HG02870 (cell line): ENCODE measurements around the gene OR56A3.
"Not testable (repeated sequence)": the region's sequence is repeated elsewhere in the genome, so short reads cannot be mapped to it uniquely, and the experiment has no call there.

Experiments
- ATAC-seq: cut with Tn5 transposase; IDR thresholded peaks from one replicate; pipeline ENCODE4 v1.9.1; 2021; ENCODE audit warnings: mild to moderate bottlenecking, moderate library complexity; ENCODE audit not compliant: unreplicated experiment

The OR56A3 gene, protein sequence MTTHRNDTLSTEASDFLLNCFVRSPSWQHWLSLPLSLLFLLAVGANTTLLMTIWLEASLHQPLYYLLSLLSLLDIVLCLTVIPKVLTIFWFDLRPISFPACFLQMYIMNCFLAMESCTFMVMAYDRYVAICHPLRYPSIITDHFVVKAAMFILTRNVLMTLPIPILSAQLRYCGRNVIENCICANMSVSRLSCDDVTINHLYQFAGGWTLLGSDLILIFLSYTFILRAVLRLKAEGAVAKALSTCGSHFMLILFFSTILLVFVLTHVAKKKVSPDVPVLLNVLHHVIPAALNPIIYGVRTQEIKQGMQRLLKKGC

DNA sequence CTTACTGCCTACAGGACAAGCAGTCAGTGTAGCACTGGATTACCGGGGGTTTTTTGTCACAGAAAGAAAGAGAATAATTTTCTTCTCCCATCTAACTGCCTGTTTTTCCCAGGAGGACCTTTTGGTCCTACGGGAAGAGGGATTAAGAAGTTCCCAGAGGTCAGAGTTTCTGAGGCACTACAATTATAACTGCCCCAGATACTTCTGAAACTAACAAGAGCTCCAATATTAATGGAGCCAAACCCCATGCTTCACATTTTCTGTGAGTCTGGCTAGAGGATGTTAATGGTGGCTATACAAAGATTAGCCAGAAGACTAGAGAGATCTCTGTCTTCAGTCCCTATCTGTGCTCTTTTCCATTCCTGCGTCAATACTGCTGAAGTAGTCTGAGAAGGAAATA lies at the start of gene OR56A3:
Gene OR56A3 (plus strand): TSS at position 301 of the 400 bp plus-strand sequence. CDS start 5,096 bp downstream, outside the sequence.
- no peak for ATAC-seq

DNA sequence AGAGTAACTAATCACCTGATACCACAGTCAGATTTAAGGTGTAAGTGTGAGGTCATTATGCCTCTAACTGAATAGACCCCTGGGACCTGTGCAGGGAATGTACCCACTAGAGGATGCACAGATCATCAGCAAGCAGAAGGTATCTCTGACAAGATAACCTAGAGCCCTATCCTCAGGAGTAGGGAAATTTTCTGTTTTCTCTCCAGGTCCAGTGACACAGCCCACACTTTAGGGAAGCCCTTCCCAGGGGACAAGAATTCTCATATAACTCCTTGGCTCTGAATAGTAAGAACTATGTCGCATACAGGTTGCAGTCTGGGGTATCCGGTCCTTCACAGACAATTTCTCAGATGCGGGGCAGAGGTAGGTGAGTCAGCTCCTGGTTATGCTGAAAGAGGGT lies 49.1 kb upstream of the OR56A3 start, which contains the start of gene OR52E5:
Gene OR52E5 (plus strand): TSS at position 301 of the 400 bp plus-strand sequence. CDS start 7,569 bp downstream, outside the sequence.
- ATAC-seq: no peak

DNA sequence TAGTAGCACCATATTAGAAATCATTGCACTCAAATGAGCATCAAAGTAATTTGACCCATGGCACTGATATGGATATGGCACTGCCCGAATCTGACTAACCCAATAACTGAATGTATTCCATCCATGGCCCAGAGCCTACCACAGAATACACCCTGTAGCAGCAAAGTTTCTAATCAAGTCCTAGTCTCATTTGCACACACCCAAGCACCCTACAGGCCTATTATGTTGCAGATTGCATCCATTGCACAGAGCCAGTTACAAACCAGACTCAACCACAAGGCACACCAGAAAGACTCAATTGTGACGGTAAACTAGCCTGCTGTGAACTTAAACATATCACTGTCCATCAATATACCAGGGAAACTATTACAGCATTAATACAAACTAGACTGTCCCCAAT lies 42.5 kb upstream of the OR56A3 start:
- ATAC-seq: no peak

DNA sequence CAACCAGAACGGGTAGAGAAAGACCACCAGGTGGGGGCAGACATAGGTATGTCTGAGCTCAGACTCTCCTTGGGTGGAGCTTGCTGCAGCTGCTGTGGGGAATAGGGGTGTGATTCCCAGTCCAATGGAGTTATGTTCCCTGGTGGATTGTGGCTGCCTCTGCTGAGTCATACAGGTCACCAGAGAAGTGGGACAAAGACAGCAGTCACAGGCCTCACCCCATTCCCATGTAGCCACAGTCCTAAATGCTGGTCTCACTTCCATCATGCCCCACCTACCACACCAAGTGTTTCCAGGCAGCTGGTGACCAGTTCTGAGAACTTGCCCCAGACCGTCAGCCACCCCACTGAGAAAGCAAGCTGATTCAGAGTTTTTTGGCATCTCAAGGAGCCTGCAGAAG lies 31.5 kb upstream of the OR56A3 start:
- ATAC-seq: no peak

DNA sequence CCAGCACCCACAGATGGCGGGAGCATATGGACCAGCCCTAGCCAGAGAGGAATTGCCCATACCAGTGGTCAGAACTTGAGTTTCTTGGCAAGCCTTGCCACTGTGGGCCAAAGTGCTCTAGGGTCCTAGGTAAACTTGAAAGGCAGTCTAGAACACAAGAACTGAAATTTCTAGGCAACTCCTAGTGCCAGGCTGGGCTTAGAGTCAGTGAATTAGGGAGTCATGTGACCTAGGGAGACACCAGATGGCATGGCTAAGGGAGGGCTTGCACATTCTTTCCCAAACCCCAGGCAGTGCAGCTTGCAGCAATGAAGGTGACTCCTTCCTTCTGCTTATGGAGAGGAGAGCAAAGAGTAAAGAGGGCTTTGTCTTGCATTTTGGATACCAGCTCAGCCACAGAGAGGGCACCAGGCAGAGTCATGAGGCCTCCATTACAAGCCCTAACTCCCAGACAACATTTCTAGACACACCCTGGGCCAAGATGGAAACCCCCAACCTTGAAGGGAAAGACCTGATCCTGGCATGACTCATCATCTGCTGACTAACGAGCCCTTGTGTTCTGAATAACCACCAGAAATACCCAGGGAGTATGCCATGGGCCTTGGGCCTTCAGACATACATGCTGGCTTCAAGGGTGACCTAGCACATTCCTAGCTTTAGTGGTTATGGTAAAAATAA lies 19.2 kb upstream of the OR56A3 start:
- peak; percentile 89 for ATAC-seq

DNA sequence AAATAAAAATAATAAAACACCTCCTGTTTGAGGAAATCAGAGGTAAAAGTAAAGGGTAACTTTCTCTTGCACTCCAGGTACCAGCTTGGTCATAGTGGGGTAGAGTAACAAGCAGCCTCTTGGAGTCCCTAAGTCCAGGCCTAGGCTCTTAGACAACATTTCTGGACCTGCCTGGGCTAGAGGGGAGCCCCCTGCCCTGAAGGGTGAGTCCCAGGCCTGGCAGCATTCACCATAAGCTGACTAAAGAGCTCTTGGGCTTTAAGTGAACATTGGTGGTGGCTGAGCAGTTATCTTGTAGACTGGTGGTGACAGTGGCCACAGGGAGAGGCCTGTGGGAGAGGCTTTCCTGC lies 18.6 kb upstream of the OR56A3 start:
- ATAC-seq: peak; percentile 41

DNA sequence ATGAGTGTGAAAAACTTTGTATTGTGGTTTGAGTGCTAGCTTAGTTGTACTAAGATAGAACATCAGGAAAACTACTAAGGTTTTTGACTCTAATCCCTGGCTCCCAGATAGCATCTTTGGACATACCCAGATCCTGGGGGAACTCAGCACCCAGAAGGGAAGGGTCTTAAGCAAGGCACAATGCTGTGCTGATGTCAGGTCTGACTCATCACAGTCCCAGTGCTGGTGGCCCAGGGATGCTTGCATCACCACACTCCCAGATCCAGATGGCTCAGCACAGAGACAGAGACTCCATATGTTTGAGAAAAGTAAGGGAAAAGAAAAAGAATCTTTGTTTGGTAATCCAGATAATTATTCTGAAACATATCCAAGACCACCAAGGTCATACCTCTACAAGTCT lies 18.3 kb upstream of the OR56A3 start:
- ATAC-seq: peak; percentile 12

DNA sequence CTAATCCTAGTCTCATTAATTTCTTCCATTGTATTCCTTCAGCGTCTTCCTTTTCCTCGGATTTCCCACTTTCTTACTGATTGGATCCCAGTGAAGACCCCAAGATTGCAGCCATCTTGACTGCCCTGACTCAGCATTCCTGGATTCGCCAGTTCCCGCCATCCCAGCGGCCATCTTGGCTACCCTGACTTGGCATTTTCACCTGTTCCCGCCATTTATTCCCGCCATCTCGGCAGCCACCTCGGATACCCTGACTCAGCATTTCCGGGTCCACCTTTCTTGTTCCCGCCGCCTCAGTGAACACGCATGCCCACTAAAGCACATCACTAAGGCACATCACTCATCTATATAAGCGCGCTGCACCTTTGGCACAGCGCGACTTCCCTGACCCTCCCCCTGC lies 13.8 kb upstream of the OR56A3 start:
- ATAC-seq: no peak

DNA sequence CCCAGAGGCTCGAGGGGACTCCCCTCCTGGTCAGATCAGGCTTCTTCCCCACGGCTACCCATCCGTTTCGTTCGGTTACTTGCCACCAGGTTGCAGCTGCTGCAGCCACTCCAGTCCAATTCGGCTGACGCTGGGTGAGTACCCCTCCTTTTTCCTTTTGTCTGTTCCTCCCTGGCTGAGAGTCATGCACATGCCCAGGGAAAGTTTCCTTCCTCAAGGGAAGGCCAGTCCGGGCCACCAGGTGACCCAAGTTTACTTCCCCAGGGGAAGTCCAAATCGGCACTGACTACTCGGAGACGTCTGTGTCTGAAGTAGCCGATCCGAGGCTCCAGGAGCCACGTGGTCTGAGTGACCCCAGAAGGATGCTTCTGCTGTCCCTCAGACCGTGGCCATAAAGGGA lies 13.2 kb upstream of the OR56A3 start:
- ATAC-seq: no peak

DNA sequence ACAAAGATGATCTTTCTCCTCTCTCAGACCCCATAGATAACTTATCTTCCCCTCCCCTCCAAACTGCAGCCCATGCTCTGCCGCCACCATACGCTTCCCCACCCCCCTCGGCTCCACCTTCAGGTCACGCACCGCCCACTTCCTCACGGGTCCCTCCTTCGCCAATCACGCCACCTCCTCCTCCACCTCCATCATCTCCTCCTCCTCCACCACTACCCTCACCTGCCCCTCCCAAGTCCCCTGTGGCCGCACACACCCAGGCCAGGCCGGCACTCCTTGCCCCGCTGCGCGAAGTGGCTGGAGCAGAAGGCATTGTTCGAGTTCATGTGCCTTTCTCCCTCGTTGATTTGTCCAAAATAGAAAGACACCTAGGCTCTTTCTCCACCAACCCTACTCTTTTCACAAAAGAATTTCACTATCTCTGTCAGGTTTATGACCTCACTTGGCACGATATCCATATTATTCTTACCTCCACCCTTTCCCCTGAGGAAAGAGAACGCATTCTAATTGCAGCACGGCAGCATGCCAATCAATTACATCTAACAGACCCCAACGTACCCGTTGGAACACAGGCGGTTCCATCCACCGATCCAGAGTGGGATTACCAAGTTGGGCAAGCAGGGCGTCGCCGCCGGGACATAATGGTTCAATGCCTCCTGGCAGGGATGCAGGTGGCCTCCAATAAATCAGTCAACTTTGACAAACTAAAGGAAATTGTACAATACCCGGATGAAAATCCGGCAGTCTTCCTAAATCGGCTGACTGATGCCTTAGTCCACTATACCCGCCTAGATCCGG lies 12.3 kb upstream of the OR56A3 start:
- ATAC-seq: no peak

DNA sequence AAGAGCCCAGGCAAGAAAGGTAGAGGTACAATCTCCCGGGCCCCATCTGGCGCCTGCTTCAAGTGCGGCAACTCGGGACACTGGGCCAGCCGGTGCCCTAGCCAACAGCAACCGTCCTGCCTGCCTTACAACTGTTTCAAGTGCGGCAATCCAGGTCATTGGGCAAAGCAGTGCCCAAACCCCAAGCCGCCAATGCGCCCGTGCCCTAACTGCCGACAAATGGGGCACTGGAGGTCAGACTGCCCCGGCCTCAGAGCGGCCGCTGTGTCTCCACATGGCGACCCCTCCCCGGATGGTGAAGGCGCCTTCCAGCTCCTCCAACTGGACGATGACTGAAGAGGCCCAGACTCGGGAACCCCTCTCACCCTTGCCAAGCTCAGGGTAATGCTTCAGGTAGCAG lies 11.4 kb upstream of the OR56A3 start:
- no peak for ATAC-seq

DNA sequence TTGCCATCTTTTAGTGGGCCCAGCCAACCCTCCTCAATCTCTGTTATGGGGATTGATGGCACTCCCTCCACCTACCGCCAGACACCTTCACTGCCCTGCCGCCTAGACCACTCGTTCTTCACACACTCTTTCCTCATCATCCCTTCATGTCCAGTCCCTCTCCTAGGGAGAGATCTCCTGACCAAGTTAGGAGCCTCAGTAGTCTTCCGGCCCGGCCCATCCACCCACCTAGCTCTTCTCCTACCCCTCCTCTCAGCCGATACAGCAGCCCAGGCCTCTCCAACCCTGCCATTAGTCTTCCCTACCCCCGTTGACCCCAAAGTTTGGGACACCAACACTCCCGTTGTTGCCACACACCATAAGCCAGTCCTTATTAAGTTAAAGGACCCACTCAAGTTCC lies 11.0 kb upstream of the OR56A3 start:
- ATAC-seq: no peak

DNA sequence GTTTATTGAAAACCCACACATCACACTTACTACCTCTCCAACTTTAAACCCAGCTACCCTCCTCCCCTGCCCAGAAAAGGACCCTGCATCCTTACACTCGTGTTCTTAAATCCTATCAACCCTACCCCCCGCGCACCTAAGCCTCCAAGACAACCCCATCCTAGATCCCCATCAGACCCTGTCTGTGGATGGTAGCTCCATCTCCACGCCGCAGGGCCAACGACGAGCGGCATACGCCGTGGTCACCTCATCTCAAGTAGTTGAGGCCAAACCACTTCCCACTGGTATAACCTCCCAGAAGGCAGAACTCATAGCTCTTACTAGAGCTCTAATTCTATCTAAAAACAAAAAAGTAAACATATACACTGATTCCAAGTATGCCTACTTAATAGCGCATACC lies 9.4 kb upstream of the OR56A3 start:
- ATAC-seq: no peak

DNA sequence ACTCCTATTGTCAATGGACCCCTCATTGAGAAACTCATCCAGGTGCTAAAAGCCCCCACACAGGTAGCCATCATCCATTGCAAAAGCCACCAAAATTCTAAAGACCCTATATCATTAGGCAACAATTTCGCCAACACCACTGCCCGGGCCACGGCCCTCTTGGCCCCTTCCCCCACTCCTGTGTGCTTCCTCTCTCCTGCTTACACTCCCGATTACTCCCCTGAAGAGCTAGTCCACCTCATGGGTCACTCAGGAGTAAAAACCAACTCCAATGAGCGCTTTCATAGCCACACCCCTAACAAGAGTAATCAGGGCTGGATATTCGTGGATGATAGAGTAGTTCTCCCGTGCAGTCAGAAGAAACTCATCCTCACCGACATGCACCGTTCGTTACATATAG lies 8.9 kb upstream of the OR56A3 start:
- no peak for ATAC-seq

DNA sequence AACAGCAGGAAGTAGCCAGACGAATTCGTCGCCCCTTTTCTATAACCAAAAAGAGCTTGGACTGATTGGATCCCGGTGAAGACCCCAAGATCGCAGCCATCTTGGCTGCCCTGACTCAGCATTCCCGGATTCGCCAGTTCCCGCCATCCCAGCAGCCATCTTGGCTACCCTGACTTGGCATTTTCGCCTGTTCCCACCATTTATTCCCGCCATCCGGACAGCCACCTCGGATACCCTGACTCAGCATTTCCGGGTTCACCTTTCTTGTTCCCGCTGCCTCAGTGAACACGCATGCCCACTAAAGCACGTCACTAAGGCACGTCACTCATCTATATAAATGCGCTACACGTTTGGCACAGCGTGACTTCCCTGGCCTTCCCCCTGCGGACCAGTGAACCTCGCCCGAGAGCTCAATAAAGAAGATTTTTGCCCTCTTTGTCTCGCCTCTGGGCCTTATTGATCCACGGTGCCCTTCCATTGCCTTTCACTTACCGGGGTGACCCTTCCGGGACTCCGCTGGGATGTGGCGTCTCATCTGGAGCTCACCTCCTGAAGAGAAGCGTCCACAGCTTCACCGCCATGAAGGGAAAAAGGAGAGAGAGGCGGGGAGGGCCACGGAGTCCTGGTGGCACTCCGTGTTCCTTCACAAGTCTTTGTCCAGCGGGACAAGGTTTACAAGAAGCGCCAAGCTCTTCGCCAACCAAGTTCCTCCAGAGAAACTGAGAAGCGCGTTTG lies 4.0 kb upstream of the OR56A3 start:
- no peak for ATAC-seq

DNA sequence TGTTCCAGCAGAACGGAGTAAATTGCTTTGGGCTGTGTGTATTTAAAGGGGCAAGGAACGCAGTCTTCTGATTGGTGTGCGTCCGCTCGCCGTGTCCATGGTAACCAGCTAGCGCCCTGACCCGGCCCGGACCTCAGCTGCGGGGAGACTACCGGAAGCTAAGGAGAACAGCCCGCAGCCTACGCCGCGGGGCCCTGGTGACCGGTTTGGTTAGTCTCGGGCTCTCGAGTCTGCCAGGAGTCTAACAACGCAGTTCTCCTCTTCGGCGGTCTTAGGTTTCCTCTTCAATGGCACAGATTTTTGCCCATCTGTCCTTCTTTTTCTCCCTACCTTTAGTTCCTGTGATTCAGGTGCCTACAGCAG lies 3.5 kb upstream of the OR56A3 start:
- no peak for ATAC-seq

DNA sequence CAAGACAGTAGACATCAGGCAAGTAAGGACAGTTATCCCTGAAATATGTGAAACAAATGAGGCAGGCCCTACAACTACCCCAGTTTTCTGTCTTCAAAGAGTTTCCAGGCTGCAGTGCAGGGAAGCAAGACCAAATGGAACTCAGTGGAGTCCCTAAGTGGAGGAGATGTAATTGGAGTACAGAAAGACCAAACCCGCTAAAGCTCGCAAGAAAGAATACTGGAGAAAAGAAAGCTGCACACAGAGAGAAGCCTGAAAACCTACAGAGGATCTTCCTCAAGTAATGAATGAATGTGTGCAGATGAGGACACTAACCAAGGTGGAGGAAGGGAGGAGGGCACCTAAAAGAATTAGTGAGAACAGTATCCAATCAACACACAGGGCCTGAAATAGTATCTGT lies 1.3 kb upstream of the OR56A3 start:
- no peak for ATAC-seq

DNA sequence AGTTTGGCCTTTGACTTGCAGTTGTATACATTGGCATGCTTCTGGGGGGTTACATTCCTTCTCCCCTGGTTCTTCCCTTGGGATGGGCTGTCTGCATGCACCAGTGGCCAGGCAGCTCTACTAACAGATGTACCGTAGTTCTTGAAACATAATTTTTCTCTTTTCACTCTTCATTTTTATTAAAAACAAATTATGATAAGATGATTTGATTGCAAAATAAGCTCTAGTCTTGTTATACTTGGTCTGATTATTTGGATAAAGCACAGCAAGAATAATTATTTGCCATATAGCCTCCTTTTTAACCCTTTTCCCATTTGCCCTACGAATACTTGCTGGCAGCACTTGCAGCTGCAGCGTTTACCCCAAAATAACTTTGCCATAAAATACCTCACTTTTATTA lies 13.5 kb downstream of the OR56A3 start:
- no peak for ATAC-seq

DNA sequence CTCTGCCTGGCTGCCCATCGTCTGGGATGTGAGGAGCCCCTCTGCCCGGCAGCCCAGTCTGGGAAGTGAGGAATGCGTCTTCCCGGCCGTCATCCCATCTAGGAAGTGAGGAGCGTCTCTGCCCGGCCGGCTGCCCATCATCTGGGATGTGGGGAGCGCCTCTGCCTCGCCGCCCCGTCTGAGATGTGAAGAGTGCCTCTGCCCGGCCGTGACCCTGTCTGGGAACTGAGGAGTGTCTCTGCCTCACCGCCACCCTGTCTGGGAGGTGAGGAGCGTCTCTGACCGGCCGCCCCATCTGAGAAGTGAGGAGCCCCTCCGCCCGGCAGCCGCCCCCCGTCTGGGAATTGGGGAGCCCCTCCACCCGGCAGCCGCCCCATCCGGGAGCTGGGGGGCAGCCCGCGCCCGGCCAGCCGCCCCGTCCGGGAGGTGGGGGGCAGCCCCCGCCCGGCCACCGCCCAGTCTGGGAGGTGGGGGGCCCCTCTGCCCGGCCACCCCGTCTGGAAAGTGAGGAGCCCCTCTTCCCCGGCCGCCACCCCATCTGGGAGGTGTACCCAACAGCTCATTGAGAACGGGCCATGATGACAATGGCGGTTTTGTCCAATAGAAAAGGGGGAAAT lies 18.8 kb downstream of the OR56A3 start:
- not testable (repeated sequence) for ATAC-seq

DNA sequence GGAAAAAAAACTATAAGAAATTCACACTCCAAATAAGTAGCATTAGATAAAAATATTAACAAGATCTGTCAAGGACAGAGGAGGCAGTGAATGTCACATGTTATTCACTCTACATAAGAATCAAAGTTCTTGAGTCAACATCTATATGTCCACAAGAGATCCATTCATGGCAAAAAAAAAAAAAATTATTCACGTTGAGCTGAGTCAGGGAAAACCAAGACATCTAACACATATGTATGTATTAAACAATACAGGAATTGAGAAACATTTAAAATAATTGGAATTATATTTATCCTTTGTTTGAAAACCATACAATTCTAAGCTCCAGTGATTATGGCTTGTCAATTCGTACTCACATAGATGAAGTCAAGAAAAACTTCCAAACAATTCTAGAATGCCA lies 24.9 kb downstream of the OR56A3 start:
- no peak for ATAC-seq

DNA sequence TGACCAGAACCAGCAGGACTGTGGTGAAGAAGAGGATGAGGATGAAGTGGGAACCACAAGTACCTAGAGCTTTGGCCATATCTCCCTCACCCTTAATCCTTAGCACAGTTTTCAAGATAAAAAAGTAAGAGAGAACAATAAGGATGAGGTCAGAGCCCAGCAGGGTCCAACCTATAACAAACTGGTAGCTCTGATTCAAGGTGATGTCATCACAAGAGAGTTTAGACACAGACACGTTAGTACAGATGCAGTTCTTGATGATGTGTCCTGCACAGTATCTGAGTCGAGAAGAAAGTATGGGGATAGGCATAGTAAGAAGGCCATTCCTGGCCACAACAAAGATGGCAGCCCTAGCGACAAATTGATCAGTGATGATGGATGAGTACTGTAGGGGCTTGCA lies 25.7 kb downstream of the OR56A3 start:
- no peak for ATAC-seq
